ENCODE results near the gene COL27A1.

COL27A1 gene

GRCh38 chr9:114158482-114159130 is 3.3 kb downstream of the COL27A1 start:
- no peak for TF ChIP-seq CTCF (IDR thresholded peaks at IDR 0.05; ENCODE audit: borderline replicate concordance, insufficient read depth, low read depth, low read length)
- H3K4me3 ChIP-seq (ENCODE audit: low read depth, low read length), result no peak overlapping the region

- H3K4me3 ChIP-seq (ENCODE audit: low read depth, low read length), result no peak overlapping the region
- TF ChIP-seq CTCF (IDR thresholded peaks at IDR 0.05; ENCODE audit: borderline replicate concordance, insufficient read depth, low read depth, low read length), result no peak
These were observed 4.4 kb downstream of the COL27A1 start for GRCh38 chr9:114159691-114160090.

- no peak overlapping the region for H3K4me3 ChIP-seq (ENCODE audit: low read depth, low read length)
- TF ChIP-seq CTCF (IDR thresholded peaks at IDR 0.05; ENCODE audit: borderline replicate concordance, insufficient read depth, low read depth, low read length), result no peak
These were observed 6.2 kb downstream of the COL27A1 start for GRCh38 chr9:114161513-114161912.

- no peak overlapping the region for H3K4me3 ChIP-seq (ENCODE audit: low read depth, low read length)
- TF ChIP-seq CTCF (IDR thresholded peaks at IDR 0.05; ENCODE audit: borderline replicate concordance, insufficient read depth, low read depth, low read length), result no peak
These were observed 8.2 kb downstream of the COL27A1 start for GRCh38 chr9:114163517-114163951.

- TF ChIP-seq CTCF (IDR thresholded peaks at IDR 0.05; ENCODE audit: borderline replicate concordance, insufficient read depth, low read depth, low read length), result no peak
- no peak overlapping the region for H3K4me3 ChIP-seq (ENCODE audit: low read depth, low read length)
These were observed 9.0 kb downstream of the COL27A1 start for GRCh38 chr9:114164191-114164794.

- no peak overlapping the region for H3K4me3 ChIP-seq (ENCODE audit: low read depth, low read length)
- TF ChIP-seq CTCF (IDR thresholded peaks at IDR 0.05; ENCODE audit: borderline replicate concordance, insufficient read depth, low read depth, low read length), result no peak
These were observed 10.2 kb downstream of the COL27A1 start for GRCh38 chr9:114165407-114166102.

Measured in GM12875 (cell line).